ENCODE results near the gene PTMS. TPM values are rescaled to one million over a fixed set of nuclear protein-coding genes. Genes with fewer than 3 reads are reported as not detected.
A peak's percentile ranks its signal among the peaks of the same experiment; 100 is the strongest.

Gene PTMS
- total and polyA plus RNA-seq, 2 of the 13 experiments (the other 11 are each of a cell fraction or from before 2014, with no cell fraction given): 40.5 to 82.4 TPM

DNA sequence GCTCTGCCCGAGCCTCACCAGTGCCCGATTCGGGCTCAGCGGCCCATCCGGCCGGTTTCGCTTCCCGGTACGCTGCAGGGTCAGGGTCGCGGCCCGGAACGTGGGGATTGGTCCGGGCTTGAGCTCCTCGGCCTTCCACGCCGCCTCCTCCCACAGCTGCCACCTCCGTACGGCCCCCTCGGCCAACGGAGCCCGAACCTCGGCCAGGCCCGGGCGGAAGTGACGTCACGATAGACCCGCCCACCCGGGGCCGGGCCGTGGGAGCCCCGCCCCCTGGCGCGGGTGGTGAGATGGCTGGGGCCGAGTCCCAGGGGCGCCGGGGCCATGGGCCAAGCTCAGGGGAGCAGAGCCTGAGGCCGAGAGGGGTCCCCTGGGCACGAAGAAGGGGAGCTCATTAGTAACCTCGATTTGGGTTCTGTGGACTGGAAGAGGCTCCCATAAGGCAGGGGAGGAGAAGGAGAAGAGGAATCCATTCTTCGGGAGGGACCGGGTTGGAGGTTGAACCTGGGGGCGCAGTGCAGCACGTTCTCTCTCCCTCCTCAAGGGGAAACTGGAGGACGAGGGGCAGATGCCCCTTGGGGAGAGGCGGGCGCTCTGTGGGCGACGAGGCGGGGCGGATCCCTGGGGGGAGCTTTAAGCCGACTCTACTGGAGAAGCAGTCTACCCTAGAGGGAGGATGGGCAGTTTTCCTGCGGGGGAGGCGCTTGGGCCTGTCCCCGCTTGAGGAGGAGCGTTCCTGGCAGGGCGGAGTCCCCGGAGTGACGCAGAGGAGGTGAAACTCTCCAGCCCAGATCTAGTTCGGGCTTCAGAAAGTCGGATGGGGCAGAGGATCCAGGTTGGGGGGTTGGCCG, 13.0 kb upstream of the PTMS start, which contains the start of gene MLF2 (continued):
- TF ChIP-seq IKZF4 (CRISPR knock-in tag; IDR thresholded peaks at IDR 0.05; ENCODE audit: borderline replicate concordance, low read depth, not compliant biosample characterization) (peak; percentile 79), ZNF839 (CRISPR knock-in tag; IDR thresholded peaks at IDR 0.05; ENCODE audit: borderline replicate concordance) (0 out of 2 replicates have a peak, but pooled peaks have one; percentile 57), MTA3 (CRISPR knock-in tag; IDR thresholded peaks at IDR 0.05) (no peak), GTF3A (CRISPR knock-in tag; conservative IDR thresholded peaks at IDR 0.05) (0 out of 2 replicates have a peak, but pooled peaks have one; percentile 45), ZNF552 (CRISPR knock-in tag; IDR thresholded peaks at IDR 0.05; ENCODE audit: borderline replicate concordance) (peak; percentile 78; the same call in 1 of the 2 replicates), EP300 (IDR thresholded peaks at IDR 0.05; ENCODE audit: low read depth in 2 of 2, low read length in 2 of 2) (peak in 1 of 2 experiments; percentile 22; a peak in 1 of 4 replicates), EP300 (CRISPR knock-in tag; IDR thresholded peaks at IDR 0.05; ENCODE audit: borderline replicate concordance) (no peak; the same call in 1 of the 2 replicates), SOX5 (CRISPR knock-in tag; IDR thresholded peaks at IDR 0.05; ENCODE audit: borderline replicate concordance) (peak; percentile 24; the same call in 1 of the 2 replicates), MEF2D (CRISPR knock-in tag; IDR thresholded peaks at IDR 0.05) (peak; percentile 31; the same call in 1 of the 2 replicates), PTBP1 (IDR thresholded peaks at IDR 0.05; ENCODE audit: low read depth, low read length, poor library complexity, severe bottlenecking) (no peak), HMG20B (CRISPR knock-in tag; conservative IDR thresholded peaks at IDR 0.05) (peak; percentile 60), RCOR2 (CRISPR knock-in tag; IDR thresholded peaks at IDR 0.05) (0 out of 2 replicates have a peak, but pooled peaks have one; percentile 31), ZNF737 (CRISPR knock-in tag; IDR thresholded peaks at IDR 0.05; ENCODE audit: borderline replicate concordance) (no peak)
- TF ChIP-seq, protein P1, sequence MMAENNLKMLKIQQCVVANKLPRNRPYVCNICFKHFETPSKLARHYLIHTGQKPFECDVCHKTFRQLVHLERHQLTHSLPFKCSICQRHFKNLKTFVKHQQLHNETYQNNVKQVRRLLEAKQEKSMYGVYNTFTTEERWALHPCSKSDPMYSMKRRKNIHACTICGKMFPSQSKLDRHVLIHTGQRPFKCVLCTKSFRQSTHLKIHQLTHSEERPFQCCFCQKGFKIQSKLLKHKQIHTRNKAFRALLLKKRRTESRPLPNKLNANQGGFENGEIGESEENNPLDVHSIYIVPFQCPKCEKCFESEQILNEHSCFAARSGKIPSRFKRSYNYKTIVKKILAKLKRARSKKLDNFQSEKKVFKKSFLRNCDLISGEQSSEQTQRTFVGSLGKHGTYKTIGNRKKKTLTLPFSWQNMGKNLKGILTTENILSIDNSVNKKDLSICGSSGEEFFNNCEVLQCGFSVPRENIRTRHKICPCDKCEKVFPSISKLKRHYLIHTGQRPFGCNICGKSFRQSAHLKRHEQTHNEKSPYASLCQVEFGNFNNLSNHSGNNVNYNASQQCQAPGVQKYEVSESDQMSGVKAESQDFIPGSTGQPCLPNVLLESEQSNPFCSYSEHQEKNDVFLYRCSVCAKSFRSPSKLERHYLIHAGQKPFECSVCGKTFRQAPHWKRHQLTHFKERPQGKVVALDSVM (CRISPR knock-in tag; IDR thresholded peaks at IDR 0.05): peak; percentile 68; the same call in 1 of the 2 replicates
- TF ChIP-seq, protein P2, sequence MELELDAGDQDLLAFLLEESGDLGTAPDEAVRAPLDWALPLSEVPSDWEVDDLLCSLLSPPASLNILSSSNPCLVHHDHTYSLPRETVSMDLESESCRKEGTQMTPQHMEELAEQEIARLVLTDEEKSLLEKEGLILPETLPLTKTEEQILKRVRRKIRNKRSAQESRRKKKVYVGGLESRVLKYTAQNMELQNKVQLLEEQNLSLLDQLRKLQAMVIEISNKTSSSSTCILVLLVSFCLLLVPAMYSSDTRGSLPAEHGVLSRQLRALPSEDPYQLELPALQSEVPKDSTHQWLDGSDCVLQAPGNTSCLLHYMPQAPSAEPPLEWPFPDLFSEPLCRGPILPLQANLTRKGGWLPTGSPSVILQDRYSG (CRISPR knock-in tag; IDR thresholded peaks at IDR 0.05): peak; percentile 58; the same call in 1 of the 2 replicates
- TF ChIP-seq, protein P3, sequence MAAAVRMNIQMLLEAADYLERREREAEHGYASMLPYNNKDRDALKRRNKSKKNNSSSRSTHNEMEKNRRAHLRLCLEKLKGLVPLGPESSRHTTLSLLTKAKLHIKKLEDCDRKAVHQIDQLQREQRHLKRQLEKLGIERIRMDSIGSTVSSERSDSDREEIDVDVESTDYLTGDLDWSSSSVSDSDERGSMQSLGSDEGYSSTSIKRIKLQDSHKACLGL (CRISPR knock-in tag; IDR thresholded peaks at IDR 0.05): peak; percentile 91
- TF ChIP-seq, protein P4, sequence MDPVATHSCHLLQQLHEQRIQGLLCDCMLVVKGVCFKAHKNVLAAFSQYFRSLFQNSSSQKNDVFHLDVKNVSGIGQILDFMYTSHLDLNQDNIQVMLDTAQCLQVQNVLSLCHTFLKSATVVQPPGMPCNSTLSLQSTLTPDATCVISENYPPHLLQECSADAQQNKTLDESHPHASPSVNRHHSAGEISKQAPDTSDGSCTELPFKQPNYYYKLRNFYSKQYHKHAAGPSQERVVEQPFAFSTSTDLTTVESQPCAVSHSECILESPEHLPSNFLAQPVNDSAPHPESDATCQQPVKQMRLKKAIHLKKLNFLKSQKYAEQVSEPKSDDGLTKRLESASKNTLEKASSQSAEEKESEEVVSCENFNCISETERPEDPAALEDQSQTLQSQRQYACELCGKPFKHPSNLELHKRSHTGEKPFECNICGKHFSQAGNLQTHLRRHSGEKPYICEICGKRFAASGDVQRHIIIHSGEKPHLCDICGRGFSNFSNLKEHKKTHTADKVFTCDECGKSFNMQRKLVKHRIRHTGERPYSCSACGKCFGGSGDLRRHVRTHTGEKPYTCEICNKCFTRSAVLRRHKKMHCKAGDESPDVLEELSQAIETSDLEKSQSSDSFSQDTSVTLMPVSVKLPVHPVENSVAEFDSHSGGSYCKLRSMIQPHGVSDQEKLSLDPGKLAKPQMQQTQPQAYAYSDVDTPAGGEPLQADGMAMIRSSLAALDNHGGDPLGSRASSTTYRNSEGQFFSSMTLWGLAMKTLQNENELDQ (CRISPR knock-in tag; IDR thresholded peaks at IDR 0.05; ENCODE audit: borderline replicate concordance): peak; percentile 28; the same call in 1 of the 2 replicates

Data from HepG2 (cell line).